Measurements from ENCODE around the gene PPP1R16B. TPM values are rescaled to one million over a fixed set of nuclear protein-coding genes. Genes with fewer than 3 reads are reported as not detected.

The PPP1R16B gene
- total and polyA plus RNA-seq, 7 experiments from 2014 or later, result 11.4 to 75.4 (median 21.5) TPM

GRCh38 chr20:38932457-38933120 lies 127.1 kb downstream of the PPP1R16B start:
- Mint-ChIP-seq H3K27ac (peak overlapping the region in 1 of 9 donors; percentile 52), H3K36me3 (no peaks in the 10 kb centered on the region), H3K9me3 (no peaks in the 10 kb centered on the region), H3K27me3 (no peaks in the 10 kb centered on the region), H3K4me3 (no peak overlapping the region), H3K4me1 (peaks cover 0 to 60% (median 12%) of the 10 kb centered on the region in 7 donors)
- CTCF ChIA-PET, result no interaction called here
- POLR2A ChIA-PET, result no interaction called here
- H3K27ac ChIP-seq (ENCODE audit: low read depth, low read length), result no peak overlapping the region
- no peak overlapping the region for H3K4me3 ChIP-seq (ENCODE audit: low read length)
- H3K36me3 ChIP-seq (ENCODE audit: control insufficient read depth in 2 of 3, insufficient read depth in 3 of 3, low read length in 3 of 3), result no peaks in the 10 kb centered on the region
- ATAC-seq, result no peak
- peaks cover 0 to 13% of the 10 kb centered on the region in 2 donors for H3K4me1 ChIP-seq (ENCODE audit: control insufficient read depth in 2 of 2, insufficient read depth in 2 of 2, low read length in 2 of 2)
- no peaks in the 10 kb centered on the region for H3K27me3 ChIP-seq (ENCODE audit: control insufficient read depth in 2 of 2, insufficient read depth in 2 of 2, low read length in 2 of 2)
- intact Hi-C loops (cut with micrococcal nuclease), result no loop called here
- DNase-seq, result no peak
- H3K9me3 ChIP-seq (ENCODE audit: control insufficient read depth in 2 of 3, low read length in 3 of 3), result no peaks in the 10 kb centered on the region

DNA sequence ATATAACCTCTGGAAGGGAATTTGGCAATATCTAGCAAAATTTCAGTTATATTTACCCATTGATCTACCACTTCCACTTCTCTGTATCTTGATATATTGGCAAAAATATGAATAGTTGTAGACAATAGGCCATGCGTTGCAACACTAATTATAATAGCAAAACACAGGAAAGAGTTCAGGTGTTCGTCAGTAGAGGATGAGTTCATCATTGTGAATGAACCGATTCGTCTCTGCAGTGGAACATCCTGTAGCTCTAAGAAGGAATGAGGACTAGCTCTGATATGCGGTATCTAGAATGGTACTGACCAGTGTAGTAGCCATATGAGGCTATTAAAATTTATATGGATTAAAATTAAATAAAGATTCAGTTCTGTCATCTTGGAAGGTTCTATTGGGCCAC lies 129.0 kb downstream of the PPP1R16B start:
- H3K36me3 Mint-ChIP-seq, result peaks cover 0 to 4% (median 0%) of the 10 kb centered on the region in 5 donors
- ChIA-PET POLR2A (no interaction called here), CTCF (no interaction called here)
- no peak overlapping the region for H3K27ac ChIP-seq (ENCODE audit: low read depth, low read length)
- no peaks in the 10 kb centered on the region for H3K9me3 Mint-ChIP-seq
- no peak overlapping the region for H3K27ac Mint-ChIP-seq
- H3K9me3 ChIP-seq (ENCODE audit: control insufficient read depth in 2 of 3, low read length in 3 of 3), result no peaks in the 10 kb centered on the region
- no peak for DNase-seq
- H3K27me3 Mint-ChIP-seq, result no peaks in the 10 kb centered on the region
- H3K4me1 ChIP-seq (ENCODE audit: control insufficient read depth in 2 of 2, insufficient read depth in 2 of 2, low read length in 2 of 2), result peaks cover 0 to 9% of the 10 kb centered on the region in 2 donors
- H3K27me3 ChIP-seq (ENCODE audit: control insufficient read depth in 2 of 2, insufficient read depth in 2 of 2, low read length in 2 of 2), result no peaks in the 10 kb centered on the region
- ATAC-seq, result no peak
- no peak overlapping the region for H3K4me3 ChIP-seq (ENCODE audit: low read length)
- intact Hi-C loops (cut with micrococcal nuclease), result no loop called here
- peaks cover 0 to 51% (median 3%) of the 10 kb centered on the region in 7 donors for H3K4me1 Mint-ChIP-seq
- no peak overlapping the region for H3K4me3 Mint-ChIP-seq
- no peaks in the 10 kb centered on the region for H3K36me3 ChIP-seq (ENCODE audit: control insufficient read depth in 2 of 3, insufficient read depth in 3 of 3, low read length in 3 of 3)

GRCh38 chr20:38935285-38935684 lies 129.8 kb downstream of the PPP1R16B start:
- intact Hi-C loops (cut with micrococcal nuclease), result no loop called here
- Histone ChIP-seq H3K27me3 (ENCODE audit: control insufficient read depth in 2 of 2, insufficient read depth in 2 of 2, low read length in 2 of 2) (no peaks in the 10 kb centered on the region), H3K27ac (ENCODE audit: low read depth, low read length) (no peak overlapping the region), H3K36me3 (ENCODE audit: control insufficient read depth in 2 of 3, insufficient read depth in 3 of 3, low read length in 3 of 3) (no peaks in the 10 kb centered on the region), H3K9me3 (ENCODE audit: control insufficient read depth in 2 of 3, low read length in 3 of 3) (no peaks in the 10 kb centered on the region), H3K4me1 (ENCODE audit: control insufficient read depth in 2 of 2, insufficient read depth in 2 of 2, low read length in 2 of 2) (peaks cover 0 to 2% of the 10 kb centered on the region in 2 donors), H3K4me3 (ENCODE audit: low read length) (no peak overlapping the region)
- DNase-seq (no peak), ATAC-seq (no peak)
- ChIA-PET CTCF (no interaction called here), POLR2A (interaction anchor here (0.6 kb wide), 1 partner anchor 49 kb away, joined by 5 read pairs; no protein-coding TSS in a partner anchor)
- H3K4me1 Mint-ChIP-seq, result peaks cover 0 to 50% (median 0%) of the 10 kb centered on the region in 7 donors
- H3K27ac Mint-ChIP-seq, result no peak overlapping the region
- H3K36me3 Mint-ChIP-seq, result peaks cover 0 to 4% (median 0%) of the 10 kb centered on the region in 5 donors
- H3K9me3 Mint-ChIP-seq, result no peaks in the 10 kb centered on the region
- H3K27me3 Mint-ChIP-seq, result no peaks in the 10 kb centered on the region
- no peak overlapping the region for H3K4me3 Mint-ChIP-seq

GRCh38 chr20:38935967-38936407 lies 130.5 kb downstream of the PPP1R16B start:
- Mint-ChIP-seq H3K4me3 (no peak overlapping the region), H3K9me3 (no peaks in the 10 kb centered on the region), H3K27ac (no peak overlapping the region), H3K36me3 (peaks cover 0 to 4% (median 0%) of the 10 kb centered on the region in 5 donors), H3K4me1 (peaks cover 0 to 43% (median 0%) of the 10 kb centered on the region in 7 donors), H3K27me3 (no peaks in the 10 kb centered on the region)
- H3K4me3 ChIP-seq (ENCODE audit: low read length), result no peak overlapping the region
- H3K9me3 ChIP-seq (ENCODE audit: control insufficient read depth in 2 of 3, low read length in 3 of 3), result no peaks in the 10 kb centered on the region
- H3K36me3 ChIP-seq (ENCODE audit: control insufficient read depth in 2 of 3, insufficient read depth in 3 of 3, low read length in 3 of 3), result no peaks in the 10 kb centered on the region
- DNase-seq, result no peak
- ATAC-seq, result no peak
- no peaks in the 10 kb centered on the region for H3K27me3 ChIP-seq (ENCODE audit: control insufficient read depth in 2 of 2, insufficient read depth in 2 of 2, low read length in 2 of 2)
- H3K4me1 ChIP-seq (ENCODE audit: control insufficient read depth in 2 of 2, insufficient read depth in 2 of 2, low read length in 2 of 2), result no peaks in the 10 kb centered on the region
- intact Hi-C loops (cut with micrococcal nuclease), result no loop called here
- CTCF ChIA-PET, result no interaction called here
- POLR2A ChIA-PET, result interaction anchor here (0.6 kb wide), 1 partner anchor 48 kb away, joined by 5 read pairs; no protein-coding TSS in a partner anchor
- no peak overlapping the region for H3K27ac ChIP-seq (ENCODE audit: low read depth, low read length)

- ChIA-PET CTCF (no interaction called here), POLR2A (no interaction called here)
- Mint-ChIP-seq H3K27ac (no peak overlapping the region), H3K36me3 (peaks cover 0 to 7% (median 4%) of the 10 kb centered on the region in 5 donors), H3K27me3 (no peaks in the 10 kb centered on the region), H3K4me1 (peaks cover 0 to 38% (median 0%) of the 10 kb centered on the region in 7 donors), H3K9me3 (no peaks in the 10 kb centered on the region), H3K4me3 (no peak overlapping the region)
- Histone ChIP-seq H3K4me3 (ENCODE audit: low read length) (no peak overlapping the region), H3K36me3 (ENCODE audit: control insufficient read depth in 2 of 3, insufficient read depth in 3 of 3, low read length in 3 of 3) (no peaks in the 10 kb centered on the region), H3K27ac (ENCODE audit: low read depth, low read length) (no peak overlapping the region), H3K9me3 (ENCODE audit: control insufficient read depth in 2 of 3, low read length in 3 of 3) (no peaks in the 10 kb centered on the region), H3K4me1 (ENCODE audit: control insufficient read depth in 2 of 2, insufficient read depth in 2 of 2, low read length in 2 of 2) (no peaks in the 10 kb centered on the region), H3K27me3 (ENCODE audit: control insufficient read depth in 2 of 2, insufficient read depth in 2 of 2, low read length in 2 of 2) (no peaks in the 10 kb centered on the region)
- intact Hi-C loops (cut with micrococcal nuclease), result no loop called here
- ATAC-seq, result no peak
- DNase-seq, result no peak
These were observed 131.5 kb downstream of the PPP1R16B start for GRCh38 chr20:38937000-38937399.

- Mint-ChIP-seq H3K36me3 (peaks cover 0 to 11% (median 5%) of the 10 kb centered on the region in 5 donors), H3K4me3 (no peak overlapping the region), H3K9me3 (no peaks in the 10 kb centered on the region), H3K27me3 (no peaks in the 10 kb centered on the region), H3K27ac (no peak overlapping the region), H3K4me1 (peaks cover 0 to 32% (median 0%) of the 10 kb centered on the region in 7 donors)
- no peak for ATAC-seq
- no peaks in the 10 kb centered on the region for H3K9me3 ChIP-seq (ENCODE audit: control insufficient read depth in 2 of 3, low read length in 3 of 3)
- CTCF ChIA-PET, result no interaction called here
- H3K36me3 ChIP-seq (ENCODE audit: control insufficient read depth in 2 of 3, insufficient read depth in 3 of 3, low read length in 3 of 3), result no peaks in the 10 kb centered on the region
- DNase-seq, result no peak
- no peaks in the 10 kb centered on the region for H3K4me1 ChIP-seq (ENCODE audit: control insufficient read depth in 2 of 2, insufficient read depth in 2 of 2, low read length in 2 of 2)
- no peaks in the 10 kb centered on the region for H3K27me3 ChIP-seq (ENCODE audit: control insufficient read depth in 2 of 2, insufficient read depth in 2 of 2, low read length in 2 of 2)
- POLR2A ChIA-PET, result no interaction called here
- H3K4me3 ChIP-seq (ENCODE audit: low read length), result no peak overlapping the region
- intact Hi-C loops (cut with micrococcal nuclease), result no loop called here
- no peak overlapping the region for H3K27ac ChIP-seq (ENCODE audit: low read depth, low read length)
These were observed 132.5 kb downstream of the PPP1R16B start for GRCh38 chr20:38937978-38938473.

DNA sequence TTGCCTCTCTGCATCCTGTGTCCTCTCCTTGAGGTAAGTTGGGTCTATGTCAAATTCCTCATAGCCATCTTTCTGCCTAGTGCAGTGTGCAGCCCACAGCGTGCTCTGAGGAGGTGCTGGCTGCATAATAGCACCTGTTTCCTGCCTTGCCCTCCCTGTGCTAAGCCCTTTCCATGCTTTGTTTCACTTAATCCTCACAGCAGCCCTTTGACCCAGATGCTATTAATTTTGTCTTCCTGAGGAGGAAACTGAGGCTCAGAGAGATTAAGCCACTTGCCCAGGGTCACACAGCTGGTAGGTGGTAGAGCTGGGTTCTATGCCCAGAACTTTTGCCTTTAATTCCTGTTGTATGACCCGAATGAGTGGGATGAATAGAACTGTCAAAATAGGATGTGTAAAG lies 134.2 kb downstream of the PPP1R16B start:
- Mint-ChIP-seq H3K4me3 (no peak overlapping the region), H3K9me3 (no peaks in the 10 kb centered on the region), H3K27ac (peak overlapping the region in 1 of 9 donors; percentile 11), H3K4me1 (peaks cover 0 to 26% (median 0%) of the 10 kb centered on the region in 7 donors), H3K27me3 (no peaks in the 10 kb centered on the region), H3K36me3 (peaks cover 0 to 11% (median 5%) of the 10 kb centered on the region in 5 donors)
- DNase-seq, result no peak
- Histone ChIP-seq H3K36me3 (ENCODE audit: control insufficient read depth in 2 of 3, insufficient read depth in 3 of 3, low read length in 3 of 3) (no peaks in the 10 kb centered on the region), H3K27ac (ENCODE audit: low read depth, low read length) (no peak overlapping the region), H3K4me3 (ENCODE audit: low read length) (no peak overlapping the region), H3K9me3 (ENCODE audit: control insufficient read depth in 2 of 3, low read length in 3 of 3) (no peaks in the 10 kb centered on the region), H3K4me1 (ENCODE audit: control insufficient read depth in 2 of 2, insufficient read depth in 2 of 2, low read length in 2 of 2) (no peaks in the 10 kb centered on the region), H3K27me3 (ENCODE audit: control insufficient read depth in 2 of 2, insufficient read depth in 2 of 2, low read length in 2 of 2) (no peaks in the 10 kb centered on the region)
- CTCF ChIA-PET, result no interaction called here
- ATAC-seq, result no peak
- intact Hi-C loops (cut with micrococcal nuclease), result no loop called here
- POLR2A ChIA-PET, result interaction anchor here (0.6 kb wide), 1 partner anchor 534 kb away, joined by 4 read pairs; no protein-coding TSS in a partner anchor
